ENCODE measurements around the gene TH. TPM values are rescaled to one million over a fixed set of nuclear protein-coding genes. Genes with fewer than 3 reads are reported as not detected.

Gene TH
- polyA plus RNA-seq, 1 donor from 2014 or later = 3.6 TPM

DNA sequence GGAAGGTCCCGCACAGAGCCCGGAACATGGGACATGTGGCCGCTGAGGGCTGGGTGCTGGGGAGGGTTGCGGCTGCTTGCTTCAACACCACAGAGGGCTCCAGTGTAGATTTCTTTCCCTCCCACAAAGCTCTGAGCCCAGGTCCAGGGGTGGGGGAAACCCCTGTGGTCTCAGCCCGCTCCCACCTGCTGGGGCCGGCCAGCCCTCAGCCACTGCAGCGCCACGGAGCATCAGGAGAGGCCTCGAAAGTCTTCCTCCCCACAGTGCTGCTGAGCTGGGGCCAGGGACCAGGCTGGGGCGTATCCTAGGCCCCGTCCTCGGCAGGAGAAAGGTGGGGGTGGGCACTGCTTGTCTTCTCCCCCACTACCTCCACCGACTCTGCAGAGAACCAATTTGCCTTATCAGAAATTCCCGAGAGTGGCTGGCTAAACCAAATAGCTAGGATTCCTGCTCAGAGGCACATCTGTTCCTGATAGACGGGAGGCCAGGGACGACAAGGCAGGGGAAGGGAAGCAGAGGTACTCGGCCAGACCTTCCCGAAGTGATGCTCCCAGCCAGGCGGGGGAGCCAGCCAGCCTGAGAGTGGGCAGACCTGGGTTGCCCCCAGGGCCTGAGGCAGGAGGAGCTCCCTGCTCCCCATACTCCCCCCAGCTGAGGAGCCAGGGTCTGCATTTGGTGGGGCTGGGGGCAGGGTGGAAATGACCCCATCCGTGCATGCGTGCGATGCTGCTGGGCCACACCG, 51.1 kb downstream of the TH start:
- Histone ChIP-seq H4K20me1 (ENCODE audit: insufficient read depth) (no peaks in the 10 kb centered on the region), H3K36me3 (ENCODE audit: insufficient read depth, low read length) (no peaks in the 10 kb centered on the region), H3K9me3 (ENCODE audit: low read length) (peaks cover 6% of the 10 kb centered on the region), H3K27ac (ENCODE audit: low read length) (no peak overlapping the region), H3K27me3 (ENCODE audit: insufficient read depth, low read depth, low read length) (no peaks in the 10 kb centered on the region), H3K79me2 (replicated peaks; ENCODE audit: insufficient read depth, low read length) (no peaks in the 10 kb centered on the region), H3K4me3 (ENCODE audit: low read length) (no peak overlapping the region), H3F3A (ENCODE audit: insufficient read depth, low read length, poor library complexity, severe bottlenecking) (no peaks in the 10 kb centered on the region), H3K9ac (ENCODE audit: low read length) (no peak overlapping the region), H2AFZ (ENCODE audit: low read depth, low read length) (no peak overlapping the region), H3K9me2 (ENCODE audit: insufficient read depth, low read length) (no peaks in the 10 kb centered on the region), H3K4me2 (ENCODE audit: low read length) (no peak overlapping the region)
- TF ChIP-seq, protein P1, sequence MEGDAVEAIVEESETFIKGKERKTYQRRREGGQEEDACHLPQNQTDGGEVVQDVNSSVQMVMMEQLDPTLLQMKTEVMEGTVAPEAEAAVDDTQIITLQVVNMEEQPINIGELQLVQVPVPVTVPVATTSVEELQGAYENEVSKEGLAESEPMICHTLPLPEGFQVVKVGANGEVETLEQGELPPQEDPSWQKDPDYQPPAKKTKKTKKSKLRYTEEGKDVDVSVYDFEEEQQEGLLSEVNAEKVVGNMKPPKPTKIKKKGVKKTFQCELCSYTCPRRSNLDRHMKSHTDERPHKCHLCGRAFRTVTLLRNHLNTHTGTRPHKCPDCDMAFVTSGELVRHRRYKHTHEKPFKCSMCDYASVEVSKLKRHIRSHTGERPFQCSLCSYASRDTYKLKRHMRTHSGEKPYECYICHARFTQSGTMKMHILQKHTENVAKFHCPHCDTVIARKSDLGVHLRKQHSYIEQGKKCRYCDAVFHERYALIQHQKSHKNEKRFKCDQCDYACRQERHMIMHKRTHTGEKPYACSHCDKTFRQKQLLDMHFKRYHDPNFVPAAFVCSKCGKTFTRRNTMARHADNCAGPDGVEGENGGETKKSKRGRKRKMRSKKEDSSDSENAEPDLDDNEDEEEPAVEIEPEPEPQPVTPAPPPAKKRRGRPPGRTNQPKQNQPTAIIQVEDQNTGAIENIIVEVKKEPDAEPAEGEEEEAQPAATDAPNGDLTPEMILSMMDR (IDR thresholded peaks at IDR 0.05; ENCODE audit: poor library complexity, severe bottlenecking) = no peak
- TF ChIP-seq POLR2AphosphoS5 (IDR thresholded peaks at IDR 0.05) = no peak
- no peak for TF ChIP-seq SMC3 (conservative IDR thresholded peaks at IDR 0.05; ENCODE audit: poor library complexity)
- TF ChIP-seq, protein P2, sequence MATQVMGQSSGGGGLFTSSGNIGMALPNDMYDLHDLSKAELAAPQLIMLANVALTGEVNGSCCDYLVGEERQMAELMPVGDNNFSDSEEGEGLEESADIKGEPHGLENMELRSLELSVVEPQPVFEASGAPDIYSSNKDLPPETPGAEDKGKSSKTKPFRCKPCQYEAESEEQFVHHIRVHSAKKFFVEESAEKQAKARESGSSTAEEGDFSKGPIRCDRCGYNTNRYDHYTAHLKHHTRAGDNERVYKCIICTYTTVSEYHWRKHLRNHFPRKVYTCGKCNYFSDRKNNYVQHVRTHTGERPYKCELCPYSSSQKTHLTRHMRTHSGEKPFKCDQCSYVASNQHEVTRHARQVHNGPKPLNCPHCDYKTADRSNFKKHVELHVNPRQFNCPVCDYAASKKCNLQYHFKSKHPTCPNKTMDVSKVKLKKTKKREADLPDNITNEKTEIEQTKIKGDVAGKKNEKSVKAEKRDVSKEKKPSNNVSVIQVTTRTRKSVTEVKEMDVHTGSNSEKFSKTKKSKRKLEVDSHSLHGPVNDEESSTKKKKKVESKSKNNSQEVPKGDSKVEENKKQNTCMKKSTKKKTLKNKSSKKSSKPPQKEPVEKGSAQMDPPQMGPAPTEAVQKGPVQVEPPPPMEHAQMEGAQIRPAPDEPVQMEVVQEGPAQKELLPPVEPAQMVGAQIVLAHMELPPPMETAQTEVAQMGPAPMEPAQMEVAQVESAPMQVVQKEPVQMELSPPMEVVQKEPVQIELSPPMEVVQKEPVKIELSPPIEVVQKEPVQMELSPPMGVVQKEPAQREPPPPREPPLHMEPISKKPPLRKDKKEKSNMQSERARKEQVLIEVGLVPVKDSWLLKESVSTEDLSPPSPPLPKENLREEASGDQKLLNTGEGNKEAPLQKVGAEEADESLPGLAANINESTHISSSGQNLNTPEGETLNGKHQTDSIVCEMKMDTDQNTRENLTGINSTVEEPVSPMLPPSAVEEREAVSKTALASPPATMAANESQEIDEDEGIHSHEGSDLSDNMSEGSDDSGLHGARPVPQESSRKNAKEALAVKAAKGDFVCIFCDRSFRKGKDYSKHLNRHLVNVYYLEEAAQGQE (IDR thresholded peaks at IDR 0.05; ENCODE audit: borderline replicate concordance) = no peak
- TF ChIP-seq EP300 (conservative IDR thresholded peaks at IDR 0.05; ENCODE audit: poor library complexity, severe bottlenecking) = no peak
- no peak for TF ChIP-seq RAD21 (conservative IDR thresholded peaks at IDR 0.05)
- TF ChIP-seq EZH2 (IDR thresholded peaks at IDR 0.05; ENCODE audit: borderline replicate concordance, insufficient read depth, low read length, poor library complexity, severe bottlenecking) = no peak
- TF ChIP-seq MXI1 (conservative IDR thresholded peaks at IDR 0.05; ENCODE audit: poor library complexity, severe bottlenecking) = no peak
- no peak for TF ChIP-seq TAF1 (IDR thresholded peaks at IDR 0.05; ENCODE audit: low read depth)

DNA sequence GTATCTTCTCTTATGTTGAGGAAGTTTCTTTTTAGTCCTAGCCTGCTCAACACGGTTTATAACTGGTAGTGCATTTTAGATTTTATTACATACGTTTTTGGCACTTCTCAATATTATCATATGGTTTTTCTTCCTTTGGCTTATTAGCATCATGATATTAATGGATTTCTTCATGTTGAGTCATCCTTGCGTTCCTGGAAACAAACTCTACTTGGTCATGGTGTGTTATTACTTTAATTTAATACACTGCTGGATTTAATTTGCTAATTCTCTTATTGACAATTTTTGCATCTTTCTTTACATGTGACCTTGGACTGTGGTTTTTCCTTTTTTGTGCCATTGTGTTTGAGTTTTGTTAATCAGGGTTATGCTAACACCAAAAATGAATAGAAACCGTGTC, 52.9 kb downstream of the TH start:
- peaks cover 6% of the 10 kb centered on the region for H3K9me3 ChIP-seq (ENCODE audit: low read length)
- no peaks in the 10 kb centered on the region for H3F3A ChIP-seq (ENCODE audit: insufficient read depth, low read length, poor library complexity, severe bottlenecking)

More for the DNA sequence above, 52.9 kb downstream of the TH start:
- Histone ChIP-seq H3K79me2 (replicated peaks; ENCODE audit: insufficient read depth, low read length) (no peaks in the 10 kb centered on the region), H3K36me3 (ENCODE audit: insufficient read depth, low read length) (no peaks in the 10 kb centered on the region), H3K27me3 (ENCODE audit: insufficient read depth, low read depth, low read length) (no peaks in the 10 kb centered on the region), H3K9ac (ENCODE audit: low read length) (no peak overlapping the region), H3K27ac (ENCODE audit: low read length) (no peak overlapping the region), H3K9me2 (ENCODE audit: insufficient read depth, low read length) (no peaks in the 10 kb centered on the region), H2AFZ (ENCODE audit: low read depth, low read length) (no peak overlapping the region), H4K20me1 (ENCODE audit: insufficient read depth) (no peaks in the 10 kb centered on the region), H3K4me2 (ENCODE audit: low read length) (no peak overlapping the region), H3K4me3 (ENCODE audit: low read length) (no peak overlapping the region)
- TF ChIP-seq EZH2 (IDR thresholded peaks at IDR 0.05; ENCODE audit: borderline replicate concordance, insufficient read depth, low read length, poor library complexity, severe bottlenecking) = no peak
- TF ChIP-seq SMC3 (conservative IDR thresholded peaks at IDR 0.05; ENCODE audit: poor library complexity) = no peak
- no peak for TF ChIP-seq MXI1 (conservative IDR thresholded peaks at IDR 0.05; ENCODE audit: poor library complexity, severe bottlenecking)
- TF ChIP-seq, protein P1 (IDR thresholded peaks at IDR 0.05; ENCODE audit: poor library complexity, severe bottlenecking) = no peak
- no peak for TF ChIP-seq POLR2AphosphoS5 (IDR thresholded peaks at IDR 0.05)
- TF ChIP-seq TAF1 (IDR thresholded peaks at IDR 0.05; ENCODE audit: low read depth) = no peak
- TF ChIP-seq, protein P2 (IDR thresholded peaks at IDR 0.05; ENCODE audit: borderline replicate concordance) = no peak
- no peak for TF ChIP-seq RAD21 (conservative IDR thresholded peaks at IDR 0.05)
- no peak for TF ChIP-seq EP300 (conservative IDR thresholded peaks at IDR 0.05; ENCODE audit: poor library complexity, severe bottlenecking)
